ENCODE data around the gene ADAMTSL1. TPM values are rescaled to one million over a fixed set of nuclear protein-coding genes. Genes with fewer than 3 reads are reported as not detected.

Gene ADAMTSL1
- total and polyA plus RNA-seq, 2 of the 13 experiments (the other 11 are each of a cell fraction or from before 2014, with no cell fraction given): not detected

DNA sequence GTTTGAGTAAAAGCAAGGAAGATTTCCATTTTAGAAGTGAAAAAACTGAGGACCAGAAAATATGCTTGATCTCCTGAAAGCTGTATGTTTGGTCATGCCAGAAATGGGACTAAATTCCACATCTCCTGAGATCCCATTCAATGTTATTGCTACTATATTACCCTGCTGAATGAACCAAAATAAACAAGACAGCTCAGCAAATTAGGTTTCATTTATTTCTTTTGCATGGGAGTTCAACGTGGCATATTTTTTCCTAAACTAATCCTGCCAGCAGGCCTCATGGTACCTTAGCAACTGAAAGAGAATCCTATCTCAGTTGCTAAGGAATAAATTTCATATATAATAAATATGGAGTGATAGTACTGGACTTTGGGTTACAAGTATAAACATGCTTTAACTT, 101.7 kb downstream of the ADAMTSL1 start:
- Histone ChIP-seq H3K9ac (ENCODE audit: insufficient read depth, low read depth, low read length) (no peak overlapping the region), H3K79me2 (ENCODE audit: insufficient read depth, low read length) (no peaks in the 10 kb centered on the region), H4K20me1 (ENCODE audit: insufficient read depth, low read length) (no peaks in the 10 kb centered on the region), H3K36me3 (replicated peaks in 1 of 2; ENCODE audit: control insufficient read depth in 1 of 2, insufficient read depth in 2 of 2, low read length in 2 of 2) (no peaks in the 10 kb centered on the region), H3K27me3 (ENCODE audit: control insufficient read depth in 1 of 2, insufficient read depth in 2 of 2, low read length in 2 of 2) (no peaks in the 10 kb centered on the region), H3K27ac (ENCODE audit: extremely low read length, insufficient read depth, low read length) (no peak overlapping the region), H3K4me1 (ENCODE audit: insufficient read depth, low read length) (no peaks in the 10 kb centered on the region), H3K9me3 (ENCODE audit: low read length) (no peaks in the 10 kb centered on the region), H3K4me2 (ENCODE audit: low read depth, low read length) (no peak overlapping the region), H3K4me3 (replicated peaks in 1 of 3; ENCODE audit: insufficient read depth in 1 of 3, low read depth in 2 of 3, low read length in 3 of 3) (no peak overlapping the region), H2AFZ (ENCODE audit: low read length) (no peak overlapping the region)
- FAIRE-seq (no peak), ATAC-seq (no peak), DNase-seq (ENCODE audit: low spot score) (no peak)
- TF ChIP-seq ZNF317 (CRISPR knock-in tag; IDR thresholded peaks at IDR 0.05): no peak
- no peak for TF ChIP-seq DNMT3B (CRISPR knock-in tag; conservative IDR thresholded peaks at IDR 0.05)
- no peak for TF ChIP-seq ARNT (IDR thresholded peaks at IDR 0.05)
- TF ChIP-seq ZNF781 (CRISPR knock-in tag; IDR thresholded peaks at IDR 0.05; ENCODE audit: borderline replicate concordance, not compliant biosample characterization): no peak
- TF ChIP-seq, protein P1, sequence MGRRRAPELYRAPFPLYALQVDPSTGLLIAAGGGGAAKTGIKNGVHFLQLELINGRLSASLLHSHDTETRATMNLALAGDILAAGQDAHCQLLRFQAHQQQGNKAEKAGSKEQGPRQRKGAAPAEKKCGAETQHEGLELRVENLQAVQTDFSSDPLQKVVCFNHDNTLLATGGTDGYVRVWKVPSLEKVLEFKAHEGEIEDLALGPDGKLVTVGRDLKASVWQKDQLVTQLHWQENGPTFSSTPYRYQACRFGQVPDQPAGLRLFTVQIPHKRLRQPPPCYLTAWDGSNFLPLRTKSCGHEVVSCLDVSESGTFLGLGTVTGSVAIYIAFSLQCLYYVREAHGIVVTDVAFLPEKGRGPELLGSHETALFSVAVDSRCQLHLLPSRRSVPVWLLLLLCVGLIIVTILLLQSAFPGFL (CRISPR knock-in tag; IDR thresholded peaks at IDR 0.05): no peak
- no peak for TF ChIP-seq TARDBP (CRISPR knock-in tag; IDR thresholded peaks at IDR 0.05)
- TF ChIP-seq NONO (IDR thresholded peaks at IDR 0.05): no peak
- TF ChIP-seq NONO (CRISPR knock-in tag; conservative IDR thresholded peaks at IDR 0.05): no peak
- TF ChIP-seq, protein P2, sequence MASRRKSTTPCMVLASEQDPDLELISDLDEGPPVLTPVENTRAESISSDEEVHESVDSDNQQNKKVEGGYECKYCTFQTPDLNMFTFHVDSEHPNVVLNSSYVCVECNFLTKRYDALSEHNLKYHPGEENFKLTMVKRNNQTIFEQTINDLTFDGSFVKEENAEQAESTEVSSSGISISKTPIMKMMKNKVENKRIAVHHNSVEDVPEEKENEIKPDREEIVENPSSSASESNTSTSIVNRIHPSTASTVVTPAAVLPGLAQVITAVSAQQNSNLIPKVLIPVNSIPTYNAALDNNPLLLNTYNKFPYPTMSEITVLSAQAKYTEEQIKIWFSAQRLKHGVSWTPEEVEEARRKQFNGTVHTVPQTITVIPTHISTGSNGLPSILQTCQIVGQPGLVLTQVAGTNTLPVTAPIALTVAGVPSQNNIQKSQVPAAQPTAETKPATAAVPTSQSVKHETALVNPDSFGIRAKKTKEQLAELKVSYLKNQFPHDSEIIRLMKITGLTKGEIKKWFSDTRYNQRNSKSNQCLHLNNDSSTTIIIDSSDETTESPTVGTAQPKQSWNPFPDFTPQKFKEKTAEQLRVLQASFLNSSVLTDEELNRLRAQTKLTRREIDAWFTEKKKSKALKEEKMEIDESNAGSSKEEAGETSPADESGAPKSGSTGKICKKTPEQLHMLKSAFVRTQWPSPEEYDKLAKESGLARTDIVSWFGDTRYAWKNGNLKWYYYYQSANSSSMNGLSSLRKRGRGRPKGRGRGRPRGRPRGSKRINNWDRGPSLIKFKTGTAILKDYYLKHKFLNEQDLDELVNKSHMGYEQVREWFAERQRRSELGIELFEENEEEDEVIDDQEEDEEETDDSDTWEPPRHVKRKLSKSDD (CRISPR knock-in tag; IDR thresholded peaks at IDR 0.05; ENCODE audit: low read depth): no peak
- no peak for TF ChIP-seq TMF1 (CRISPR knock-in tag; IDR thresholded peaks at IDR 0.05; ENCODE audit: low read depth)
- no peak for TF ChIP-seq ZBTB38 (CRISPR knock-in tag; IDR thresholded peaks at IDR 0.05)
- TF ChIP-seq KDM4B (CRISPR knock-in tag; IDR thresholded peaks at IDR 0.05): no peak
- no peak for TF ChIP-seq TBP (CRISPR knock-in tag; IDR thresholded peaks at IDR 0.05)
- no peak for TF ChIP-seq ZNF816 (CRISPR knock-in tag; IDR thresholded peaks at IDR 0.05; ENCODE audit: borderline replicate concordance)
- POLR2A ChIA-PET: no interaction called here
- intact Hi-C loops (cut with micrococcal nuclease; ENCODE audit: unreplicated experiment): no loop called here
- in situ Hi-C loops (cut with HindIII; ENCODE audit: extremely low pct_ligation_motif_present, low pct_unique_long_range_greater_than_20kb): no loop called here
- BruUV-seq (replicated peaks): no TSS peak
- CTCF ChIA-PET (ENCODE audit: low intra/inter-chr PET ratio, low total read pairs): no interaction called here
- 0% methylated on average over 1 of the region's 1 CpG for WGBS (ENCODE audit: low lambda C conversion rate)

All from HepG2 (cell line).